HG02623 (cell line): ENCODE results near the gene PRR36.

ENCODE experiments used
- ATAC-seq: cut with Tn5 transposase; IDR thresholded peaks from one replicate; pipeline ENCODE4 v1.9.1; 2021; ENCODE audit warnings: moderate library complexity; ENCODE audit not compliant: unreplicated experiment

PRR36 gene

GRCh38 chr19:7823686-7824301 lies 50.4 kb downstream of the PRR36 start:
- no peak for ATAC-seq

GRCh38 chr19:7822910-7823515 lies 51.2 kb downstream of the PRR36 start:
- no peak for ATAC-seq

- ATAC-seq, result no peak
Measured at GRCh38 chr19:7820588-7820987, 53.6 kb downstream of the PRR36 start.

GRCh38 chr19:7819337-7819736 lies 54.9 kb downstream of the PRR36 start:
- ATAC-seq, result no peak

- ATAC-seq, result no peak
Measured at GRCh38 chr19:7818806-7819205, 55.4 kb downstream of the PRR36 start.
